Uterus (tissue), 2 donors: ENCODE measurements around the gene URB1.

ENCODE experiments used
- CTCF ChIP-seq, 4 experiments: fragments of 200-600 bp in 2 of 4; fragments of 450-650 bp in 2 of 4; sonication (generic) in 2 of 4; IDR thresholded peaks; one replicate each; pipeline ENCODE4 v1.5.1; 2016 to 2019; ENCODE audit warnings: antibody characterized with exemption in 4 of 4, mild to moderate bottlenecking in 2 of 4, moderate library complexity in 1 of 4
- POLR2A ChIP-seq, 2 donors: fragments of 450-650 bp; IDR thresholded peaks; one replicate each; pipeline ENCODE4 v1.6.1; 2016; ENCODE audit warnings: antibody characterized with exemption in 2 of 2, mild to moderate bottlenecking in 1 of 2, moderate library complexity in 1 of 2

GRCh38 chr21:32306021-32306780, 86.6 kb downstream of the URB1 start:
- TF ChIP-seq CTCF (IDR thresholded peaks at IDR 0.05) (no peak), POLR2A (IDR thresholded peaks at IDR 0.05) (no peak)
